AG09319 (cell line): Measurements from ENCODE around the gene AHRR.

Experiments used
- DNase-seq: peaks from one replicate; pipeline ENCODE4 v3.0.0-alpha.2; 2010; ENCODE audit warnings: low read depth; ENCODE audit errors: extremely low read depth
- CTCF ChIP-seq: IDR thresholded peaks from 2 replicates; pipeline ENCODE4 v1.5.1; 2011; ENCODE audit warnings: low read depth, mild to moderate bottlenecking, inconsistent platforms, low read length, moderate library complexity

Gene AHRR

GRCh38 chr5:406041-406440 is 84.5 kb downstream of the AHRR start:
- no peak for TF ChIP-seq CTCF

GRCh38 chr5:407051-407450 is 85.5 kb downstream of the AHRR start:
- no peak for TF ChIP-seq CTCF
- no peak for DNase-seq

More at GRCh38 chr5:406041-406440, 84.5 kb downstream of the AHRR start:
- no peak for DNase-seq

GRCh38 chr5:407801-408268 is 86.3 kb downstream of the AHRR start:
- TF ChIP-seq CTCF = no peak
- no peak for DNase-seq

GRCh38 chr5:410911-411517 is 89.5 kb downstream of the AHRR start:
- no peak for DNase-seq

GRCh38 chr5:411728-412127 is 90.2 kb downstream of the AHRR start:
- TF ChIP-seq CTCF = no peak
- no peak for DNase-seq

More at GRCh38 chr5:410911-411517, 89.5 kb downstream of the AHRR start:
- no peak for TF ChIP-seq CTCF

- DNase-seq = peak; percentile 60
Observed at GRCh38 chr5:414991-415927, 93.7 kb downstream of the AHRR start.

- no peak for DNase-seq
- no peak for TF ChIP-seq CTCF
Observed at GRCh38 chr5:415928-416635, 94.6 kb downstream of the AHRR start.
